ENCODE measurements around the gene SUCLG2.

DNA sequence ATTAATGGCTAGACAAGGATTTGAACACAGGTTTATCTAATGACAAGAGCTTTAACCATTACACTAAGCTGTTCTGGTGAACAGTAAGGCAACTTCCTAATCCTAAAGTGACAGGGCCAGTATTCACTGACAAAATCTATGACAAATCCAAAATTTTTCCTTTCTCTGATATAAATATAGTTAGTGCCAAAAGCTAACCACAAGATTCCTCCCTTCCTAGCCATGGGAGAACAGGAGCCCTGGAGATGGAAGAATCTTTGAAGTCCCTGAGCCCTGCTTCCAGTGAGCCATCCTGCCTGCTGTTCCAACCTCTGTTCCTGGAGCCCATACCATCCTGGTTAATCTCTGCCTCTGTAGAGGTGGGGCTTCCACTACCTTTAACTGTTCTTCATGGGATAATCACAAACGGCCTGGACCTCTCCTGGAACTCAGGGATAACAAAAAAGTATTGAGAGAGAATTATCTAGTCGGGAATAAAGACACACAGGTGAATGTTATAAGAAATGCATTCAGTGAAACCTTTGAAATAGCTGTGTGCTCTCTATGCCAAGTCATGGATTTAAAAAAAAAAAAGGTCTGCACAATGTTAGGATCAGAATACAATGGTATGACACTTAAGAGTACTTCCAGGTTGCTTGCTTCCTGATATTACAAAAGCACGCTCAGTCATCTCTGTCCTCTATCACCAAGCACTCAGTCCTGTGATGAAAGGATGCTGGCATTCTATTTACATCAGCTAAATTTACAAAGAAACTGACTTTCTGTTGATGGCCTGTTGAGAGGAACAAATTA, 235.8 kb downstream of the SUCLG2 start:
- TF ChIP-seq, protein P1, sequence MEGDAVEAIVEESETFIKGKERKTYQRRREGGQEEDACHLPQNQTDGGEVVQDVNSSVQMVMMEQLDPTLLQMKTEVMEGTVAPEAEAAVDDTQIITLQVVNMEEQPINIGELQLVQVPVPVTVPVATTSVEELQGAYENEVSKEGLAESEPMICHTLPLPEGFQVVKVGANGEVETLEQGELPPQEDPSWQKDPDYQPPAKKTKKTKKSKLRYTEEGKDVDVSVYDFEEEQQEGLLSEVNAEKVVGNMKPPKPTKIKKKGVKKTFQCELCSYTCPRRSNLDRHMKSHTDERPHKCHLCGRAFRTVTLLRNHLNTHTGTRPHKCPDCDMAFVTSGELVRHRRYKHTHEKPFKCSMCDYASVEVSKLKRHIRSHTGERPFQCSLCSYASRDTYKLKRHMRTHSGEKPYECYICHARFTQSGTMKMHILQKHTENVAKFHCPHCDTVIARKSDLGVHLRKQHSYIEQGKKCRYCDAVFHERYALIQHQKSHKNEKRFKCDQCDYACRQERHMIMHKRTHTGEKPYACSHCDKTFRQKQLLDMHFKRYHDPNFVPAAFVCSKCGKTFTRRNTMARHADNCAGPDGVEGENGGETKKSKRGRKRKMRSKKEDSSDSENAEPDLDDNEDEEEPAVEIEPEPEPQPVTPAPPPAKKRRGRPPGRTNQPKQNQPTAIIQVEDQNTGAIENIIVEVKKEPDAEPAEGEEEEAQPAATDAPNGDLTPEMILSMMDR (optimal IDR thresholded peaks at IDR 0.05 in 1 of 3, IDR thresholded peaks at IDR 0.05 in 1 of 3, conservative IDR thresholded peaks at IDR 0.05 in 1 of 3; ENCODE audit: extremely low read depth in 1 of 3, insufficient read depth in 2 of 3, low read length in 3 of 3): no peak
- TF ChIP-seq EZH2 (IDR thresholded peaks at IDR 0.05; ENCODE audit: low read length): no peak
